Immature natural killer cell (primary cell): ENCODE data around the gene ANTKMT. TPM values are rescaled to one million over a fixed set of nuclear protein-coding genes. Genes with fewer than 3 reads are reported as not detected.

Experiments
- polyA plus RNA-seq, 3 donors: library from polyadenylated mRNA; unstranded; fragments of 300-500 nt; fragmentation: Illumina TruSeq; gene quantifications; one replicate each; pipeline ENCODE4 v1.2.3, GENCODE V29; 2021

Gene ANTKMT
- polyA plus RNA-seq, 3 donors from 2014 or later: 71.7 to 110 (median 94.1) TPM

Other genes starting within 250 kb of the ANTKMT start
- 10 to 100 TPM in 2 of 3 donors, 1 to 10 TPM in 1; 9.2 to 30.7 (median 10.1) TPM for gene CAPN15, start 193.4 kb upstream of the ANTKMT start, polyA plus RNA-seq
- not detected for gene PRR35, start 160.8 kb upstream of the ANTKMT start, polyA plus RNA-seq
- gene NHLRC4, start 154.1 kb upstream of the ANTKMT start, polyA plus RNA-seq: under 1 TPM in 2 of 3 donors, not detected in 1; 0.42 to 0.61 TPM
- 10 to 100 TPM; 10.5 to 17.7 (median 12.6) TPM for gene PIGQ, start 151.2 kb upstream of the ANTKMT start, polyA plus RNA-seq
- gene RAB40C, start 131.1 kb upstream of the ANTKMT start, polyA plus RNA-seq: 10 to 100 TPM in 1 of 3 donors, 1 to 10 TPM in 2; 4.6 to 17.5 (median 5.8) TPM
- gene WFIKKN1, start 90.2 kb upstream of the ANTKMT start, polyA plus RNA-seq: under 1 TPM in 2 of 3 donors, not detected in 1; 0.17 to 0.19 TPM
- gene METTL26, start 84.8 kb upstream of the ANTKMT start, polyA plus RNA-seq: 100 to 1,000 TPM in 1 of 3 donors, 10 to 100 TPM in 2; 89.3 to 128 (median 93.9) TPM
- gene MCRIP2, start 79.3 kb upstream of the ANTKMT start, polyA plus RNA-seq: 10 to 100 TPM; 16.8 to 36.3 (median 22.8) TPM
- 1 to 10 TPM in 2 of 3 donors, not detected in 1; 1.2 to 2.4 TPM for gene WDR90, start 71.8 kb upstream of the ANTKMT start, polyA plus RNA-seq
- 10 to 100 TPM; 36.8 to 53.3 (median 43.0) TPM for gene RHOT2, start 53.0 kb upstream of the ANTKMT start, polyA plus RNA-seq
- not detected for gene RHBDL1, start 45.5 kb upstream of the ANTKMT start, polyA plus RNA-seq
- 100 to 1,000 TPM; 183 to 225 (median 194) TPM for gene STUB1, start 40.7 kb upstream of the ANTKMT start, polyA plus RNA-seq
- gene JMJD8, start 36.8 kb upstream of the ANTKMT start, polyA plus RNA-seq: 10 to 100 TPM; 38.3 to 63.5 (median 47.4) TPM
- gene WDR24, start 30.7 kb upstream of the ANTKMT start, polyA plus RNA-seq: 10 to 100 TPM in 1 of 3 donors, 1 to 10 TPM in 2; 4.9 to 15.1 (median 5.2) TPM
- under 1 TPM in 1 of 3 donors, not detected in 2; 0.20 TPM for gene FBXL16, start 15.3 kb upstream of the ANTKMT start, polyA plus RNA-seq
- 10 to 100 TPM; 29.6 to 61.7 (median 45.4) TPM for gene METRN, start 6.0 kb upstream of the ANTKMT start, polyA plus RNA-seq
- 1 to 10 TPM in 2 of 3 donors, under 1 TPM in 1; 0.34 to 1.7 (median 1.4) TPM for gene CCDC78, start 5.3 kb downstream of the ANTKMT start, polyA plus RNA-seq
- gene HAGHL, start 6.0 kb downstream of the ANTKMT start, polyA plus RNA-seq: 10 to 100 TPM in 1 of 3 donors, 1 to 10 TPM in 2; 6.4 to 12.0 (median 9.1) TPM
- gene CIAO3, start 19.9 kb downstream of the ANTKMT start, polyA plus RNA-seq: 10 to 100 TPM in 2 of 3 donors, 1 to 10 TPM in 1; 4.6 to 25.5 (median 17.5) TPM
- not detected for gene MSLN, start 39.6 kb downstream of the ANTKMT start, polyA plus RNA-seq
- 10 to 100 TPM; 23.9 to 49.9 (median 27.7) TPM for gene RPUSD1, start 67.2 kb downstream of the ANTKMT start, polyA plus RNA-seq
- 1 to 10 TPM in 2 of 3 donors, not detected in 1; 6.3 to 9.2 TPM for gene CHTF18, start 67.5 kb downstream of the ANTKMT start, polyA plus RNA-seq
- gene GNG13, start 79.6 kb downstream of the ANTKMT start, polyA plus RNA-seq: not detected
- 10 to 100 TPM; 12.2 to 15.5 (median 12.6) TPM for gene LMF1, start 249.8 kb downstream of the ANTKMT start, polyA plus RNA-seq